22Rv1 (cell line): Measurements from ENCODE around the gene IBSP.

ENCODE experiments used
- ZFX ChIP-seq: fragments of 450-650 bp; IDR thresholded peaks from 2 replicates; pipeline ENCODE4 v1.6.1; 2017; ENCODE audit warnings: antibody characterized with exemption, borderline replicate concordance
- TF ChIP-seq, protein P1 (sequence below): fragments of 450-650 bp; IDR thresholded peaks from 2 replicates; pipeline ENCODE4 v1.5.1; 2017; ENCODE audit warnings: mild to moderate bottlenecking

DNA sequence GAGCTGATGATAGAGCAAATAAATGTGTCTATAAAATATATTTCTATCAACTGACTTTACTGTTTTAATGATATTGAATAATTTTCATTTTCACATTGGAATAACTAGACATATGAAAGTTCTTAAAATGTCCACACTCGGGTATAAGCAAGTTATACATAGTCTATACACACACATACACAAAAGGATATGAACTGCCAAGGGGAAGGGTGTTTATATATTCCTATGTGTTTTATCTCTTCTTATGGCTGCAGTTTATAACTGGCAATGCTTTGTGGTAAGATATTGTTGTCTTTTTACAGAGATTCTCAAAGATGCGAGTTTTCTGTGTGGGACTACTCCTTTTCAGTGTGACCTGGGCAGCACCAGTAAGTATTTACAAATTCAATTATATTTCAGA is 35.0 kb downstream of the IBSP start:
- TF ChIP-seq, protein P1, sequence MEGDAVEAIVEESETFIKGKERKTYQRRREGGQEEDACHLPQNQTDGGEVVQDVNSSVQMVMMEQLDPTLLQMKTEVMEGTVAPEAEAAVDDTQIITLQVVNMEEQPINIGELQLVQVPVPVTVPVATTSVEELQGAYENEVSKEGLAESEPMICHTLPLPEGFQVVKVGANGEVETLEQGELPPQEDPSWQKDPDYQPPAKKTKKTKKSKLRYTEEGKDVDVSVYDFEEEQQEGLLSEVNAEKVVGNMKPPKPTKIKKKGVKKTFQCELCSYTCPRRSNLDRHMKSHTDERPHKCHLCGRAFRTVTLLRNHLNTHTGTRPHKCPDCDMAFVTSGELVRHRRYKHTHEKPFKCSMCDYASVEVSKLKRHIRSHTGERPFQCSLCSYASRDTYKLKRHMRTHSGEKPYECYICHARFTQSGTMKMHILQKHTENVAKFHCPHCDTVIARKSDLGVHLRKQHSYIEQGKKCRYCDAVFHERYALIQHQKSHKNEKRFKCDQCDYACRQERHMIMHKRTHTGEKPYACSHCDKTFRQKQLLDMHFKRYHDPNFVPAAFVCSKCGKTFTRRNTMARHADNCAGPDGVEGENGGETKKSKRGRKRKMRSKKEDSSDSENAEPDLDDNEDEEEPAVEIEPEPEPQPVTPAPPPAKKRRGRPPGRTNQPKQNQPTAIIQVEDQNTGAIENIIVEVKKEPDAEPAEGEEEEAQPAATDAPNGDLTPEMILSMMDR, result no peak
- TF ChIP-seq ZFX, result no peak
